ENCODE results near the gene RGS3. TPM values are rescaled to one million over a fixed set of nuclear protein-coding genes. Genes with fewer than 3 reads are reported as not detected.

The RGS3 gene
- total and polyA plus RNA-seq, 7 donors, result 26.9 to 50.7 (median 38.3) TPM

- TF ChIP-seq CTCF (IDR thresholded peaks at IDR 0.05) (no peak), POLR2AphosphoS5 (IDR thresholded peaks at IDR 0.05) (no peak), POLR2A (IDR thresholded peaks at IDR 0.05) (no peak), EP300 (IDR thresholded peaks at IDR 0.05) (no peak)
- Histone ChIP-seq H3K27ac (peak overlapping the region; percentile 35 to 73 (median 62)), H3K4me3 (no peak overlapping the region), H3K9me3 (no peaks in the 10 kb centered on the region), H3K36me3 (no peaks in the 10 kb centered on the region), H3K4me1 (peaks cover 0 to 56% (median 41%) of the 10 kb centered on the region in 4 donors), H3K27me3 (no peaks in the 10 kb centered on the region)
- peak; percentile 66 for DNase-seq
- WGBS, 2 donors, result 80 to 88% methylated on average over 16 of the region's 16 CpGs
- intact Hi-C loops (cut with DNase I), result no loop called here
Observed at GRCh38 chr9:113616621-113617496, 153.3 kb downstream of the RGS3 start.

DNA sequence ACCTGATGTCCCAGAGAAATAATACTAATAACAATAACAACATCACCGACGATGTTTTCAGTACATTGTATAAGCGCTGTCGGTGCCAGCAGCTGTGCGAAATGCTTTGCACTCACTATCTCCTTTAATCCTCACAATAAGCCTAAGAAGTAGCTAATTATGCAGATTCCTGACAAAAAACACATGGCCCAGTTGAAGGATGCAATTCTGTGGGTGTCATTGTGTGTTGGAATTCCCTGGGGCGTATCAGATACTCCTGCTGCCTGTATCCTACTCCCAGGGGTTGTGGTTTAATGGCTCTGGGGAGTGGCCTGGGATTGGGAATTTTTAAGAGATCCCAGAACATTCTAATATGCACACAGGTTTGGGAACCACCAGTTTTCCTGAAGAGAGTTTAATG, 154.0 kb downstream of the RGS3 start:
- 69 to 77% methylated on average over 6 of the region's 6 CpGs for WGBS, 2 donors
- DNase-seq, result peak; percentile 28
- no peaks in the 10 kb centered on the region for H3K9me3 ChIP-seq
- no peaks in the 10 kb centered on the region for H3K27me3 ChIP-seq
- peaks cover 0 to 56% (median 42%) of the 10 kb centered on the region in 4 donors for H3K4me1 ChIP-seq
- TF ChIP-seq POLR2AphosphoS5 (IDR thresholded peaks at IDR 0.05) (no peak), POLR2A (IDR thresholded peaks at IDR 0.05) (no peak), EP300 (IDR thresholded peaks at IDR 0.05) (no peak), CTCF (IDR thresholded peaks at IDR 0.05) (no peak)
- H3K36me3 ChIP-seq, result no peaks in the 10 kb centered on the region
- intact Hi-C loops (cut with DNase I), result no loop called here
- no peak overlapping the region for H3K4me3 ChIP-seq
- H3K27ac ChIP-seq, result peak overlapping the region in 3 of 4 donors; percentile 56 to 73 (median 68)

DNA sequence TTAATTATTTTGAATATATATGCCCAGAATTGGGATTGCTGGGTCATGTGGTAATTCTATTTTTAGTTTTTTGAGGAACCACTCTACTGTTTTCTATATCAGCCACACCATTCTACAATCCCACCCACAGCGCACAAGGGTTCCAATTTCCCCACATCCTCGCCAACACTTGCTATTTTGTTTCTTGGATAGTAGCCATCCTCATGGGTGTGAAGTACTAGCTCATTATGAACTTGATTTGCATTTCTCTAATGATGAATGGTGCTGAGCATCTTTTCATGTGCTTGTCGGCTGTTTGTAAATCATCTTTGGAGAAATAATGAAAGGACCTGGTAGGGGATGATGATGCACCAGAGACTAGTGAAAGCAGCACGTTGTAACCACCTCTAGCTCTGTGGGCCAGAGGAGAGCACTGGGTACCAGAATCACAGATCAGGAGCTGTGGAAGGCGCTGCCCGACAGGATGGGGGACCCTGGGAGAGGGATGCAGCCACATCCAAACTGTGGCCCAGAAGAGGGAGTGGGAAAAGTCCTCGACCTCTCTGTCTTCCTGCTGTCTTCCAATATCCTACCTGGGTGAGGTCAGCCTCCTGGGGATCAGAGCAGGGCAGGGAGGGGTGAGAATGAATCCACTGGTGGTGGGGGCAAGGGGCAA, 155.4 kb downstream of the RGS3 start:
- Histone ChIP-seq H3K36me3 (no peaks in the 10 kb centered on the region), H3K27me3 (no peaks in the 10 kb centered on the region), H3K27ac (peak overlapping the region in 2 of 4 donors; percentile 82), H3K9me3 (no peaks in the 10 kb centered on the region), H3K4me3 (no peak overlapping the region), H3K4me1 (peaks cover 0 to 56% (median 42%) of the 10 kb centered on the region in 4 donors)
- TF ChIP-seq POLR2AphosphoS5 (IDR thresholded peaks at IDR 0.05) (no peak), POLR2A (IDR thresholded peaks at IDR 0.05) (no peak), EP300 (IDR thresholded peaks at IDR 0.05) (no peak), CTCF (IDR thresholded peaks at IDR 0.05) (no peak)
- 78 to 86% methylated on average over 7 of the region's 7 CpGs for WGBS, 2 donors
- intact Hi-C loops (cut with DNase I), result no loop called here
- peak; percentile 39 for DNase-seq

GRCh38 chr9:113619491-113620376, 156.2 kb downstream of the RGS3 start:
- TF ChIP-seq CTCF (IDR thresholded peaks at IDR 0.05), result no peak
- no peak for TF ChIP-seq POLR2AphosphoS5 (IDR thresholded peaks at IDR 0.05)
- no peak for TF ChIP-seq EP300 (IDR thresholded peaks at IDR 0.05)
- TF ChIP-seq POLR2A (IDR thresholded peaks at IDR 0.05), result no peak
- Histone ChIP-seq H3K27ac (peak overlapping the region; percentile 37 to 82 (median 79)), H3K36me3 (no peaks in the 10 kb centered on the region), H3K9me3 (no peaks in the 10 kb centered on the region), H3K4me3 (no peak overlapping the region), H3K4me1 (peaks cover 0 to 51% (median 39%) of the 10 kb centered on the region in 4 donors), H3K27me3 (no peaks in the 10 kb centered on the region)
- DNase-seq, result peak; percentile 35
- 48 to 61% methylated on average over 12 of the region's 12 CpGs for WGBS, 2 donors
- intact Hi-C loops (cut with DNase I), result no loop called here

Measured in sigmoid colon (tissue), 7 donors.